ENCODE measurements around the gene TPRN. TPM values are rescaled to one million over a fixed set of nuclear protein-coding genes. Genes with fewer than 3 reads are reported as not detected.

Gene TPRN
- total RNA-seq, 2 donors from 2014 or later, result 134 to 154 TPM

DNA sequence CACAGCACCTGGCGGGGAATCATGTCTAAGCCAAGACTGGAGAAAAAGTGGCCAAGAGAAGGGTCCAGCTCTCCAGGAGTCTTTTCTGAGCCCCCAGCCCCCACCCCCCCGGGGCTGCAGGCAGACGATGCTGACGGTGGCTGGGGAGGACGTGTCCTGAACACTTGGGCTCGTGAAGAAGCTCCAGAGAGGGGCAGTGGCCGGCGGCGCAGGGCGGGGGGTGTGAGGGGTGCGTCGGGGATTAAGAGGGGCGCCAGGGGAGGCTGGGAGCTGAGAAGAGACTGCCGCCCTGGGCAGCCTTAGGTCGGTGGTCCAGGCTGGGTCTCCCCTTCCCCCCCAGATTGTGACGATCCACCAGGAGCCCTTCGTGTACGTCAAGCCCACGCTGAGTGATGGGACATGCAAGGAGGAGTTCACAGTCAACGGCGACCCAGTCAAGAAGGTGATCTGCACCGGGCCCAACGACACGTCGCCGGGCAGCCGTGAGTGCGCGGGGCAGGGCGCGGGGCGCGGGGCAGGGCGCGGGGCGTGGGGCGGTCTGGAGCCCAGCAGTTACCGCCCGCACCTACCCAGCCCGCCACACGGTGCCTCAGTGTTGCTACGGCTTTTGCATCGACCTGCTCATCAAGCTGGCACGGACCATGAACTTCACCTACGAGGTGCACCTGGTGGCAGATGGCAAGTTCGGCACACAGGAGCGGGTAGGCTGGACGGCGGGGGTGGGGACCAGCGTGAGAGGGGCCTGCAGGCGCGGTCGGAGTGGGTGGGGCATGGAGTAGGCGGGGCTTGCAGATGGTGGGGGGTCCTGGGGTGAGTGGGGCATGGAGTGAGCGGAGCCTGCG lies 39.6 kb downstream of the TPRN start:
- intact Hi-C loops (cut with DNase I, micrococcal nuclease), result no loop called here
- ATAC-seq (no peak), DNase-seq (no peak)

GRCh38 chr9:137160054-137160425 lies 40.5 kb downstream of the TPRN start:
- DNase-seq (no peak), ATAC-seq (no peak)
- intact Hi-C loops (cut with DNase I, micrococcal nuclease), result no loop called here

DNA sequence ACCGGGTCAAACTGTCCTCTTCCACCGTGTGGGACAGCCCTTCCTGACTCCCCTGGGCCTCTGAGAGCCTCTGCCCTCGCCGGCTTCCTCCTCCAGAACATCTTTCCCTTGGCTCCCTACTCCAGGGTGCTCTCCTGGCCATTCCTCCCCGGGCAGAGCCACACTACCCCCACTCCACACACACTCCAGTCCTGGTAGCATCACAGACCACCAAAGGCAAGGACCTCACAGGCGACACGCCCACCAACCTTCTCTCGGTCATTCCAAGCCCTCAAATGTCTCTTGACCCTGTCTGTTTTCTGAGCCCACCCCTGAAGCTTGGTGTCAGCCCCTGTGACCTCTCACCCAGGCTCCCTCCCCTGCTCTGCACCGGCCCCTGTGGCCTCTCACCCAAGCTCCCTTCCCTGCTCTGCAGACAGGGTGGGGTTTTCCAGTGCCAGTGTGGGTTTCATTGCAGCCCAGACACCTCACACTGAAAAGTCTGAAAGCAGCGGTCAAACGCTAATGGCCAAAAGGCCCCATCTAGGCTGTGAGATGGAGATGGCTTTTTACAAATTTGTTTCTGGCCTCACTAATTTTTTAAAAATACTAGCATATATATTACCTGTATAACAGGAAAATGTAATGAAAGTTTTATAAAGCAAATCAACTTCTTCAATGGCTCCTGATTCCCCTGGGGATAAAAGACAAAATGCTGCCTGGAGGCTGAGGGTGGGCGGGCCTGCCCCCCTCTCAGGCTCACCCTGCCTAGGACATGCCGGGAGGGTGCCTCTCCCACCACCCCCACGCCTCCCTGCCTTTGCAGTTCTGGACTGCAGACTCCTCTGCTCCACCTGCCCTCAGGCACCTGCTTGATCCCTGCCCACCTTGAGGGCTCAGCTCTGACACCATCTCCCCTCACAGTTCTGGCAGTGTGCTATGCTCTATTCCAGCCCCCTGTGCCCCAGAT lies 41.2 kb downstream of the TPRN start:
- intact Hi-C loops (cut with DNase I, micrococcal nuclease), result no loop called here
- DNase-seq (no peak), ATAC-seq (no peak)

- DNase-seq, result peak in 1 of 2 donors; percentile 42
- intact Hi-C loops (cut with DNase I, micrococcal nuclease), result no loop called here
- ATAC-seq, result no peak
These were observed 41.9 kb downstream of the TPRN start for GRCh38 chr9:137158625-137159024.

DNA sequence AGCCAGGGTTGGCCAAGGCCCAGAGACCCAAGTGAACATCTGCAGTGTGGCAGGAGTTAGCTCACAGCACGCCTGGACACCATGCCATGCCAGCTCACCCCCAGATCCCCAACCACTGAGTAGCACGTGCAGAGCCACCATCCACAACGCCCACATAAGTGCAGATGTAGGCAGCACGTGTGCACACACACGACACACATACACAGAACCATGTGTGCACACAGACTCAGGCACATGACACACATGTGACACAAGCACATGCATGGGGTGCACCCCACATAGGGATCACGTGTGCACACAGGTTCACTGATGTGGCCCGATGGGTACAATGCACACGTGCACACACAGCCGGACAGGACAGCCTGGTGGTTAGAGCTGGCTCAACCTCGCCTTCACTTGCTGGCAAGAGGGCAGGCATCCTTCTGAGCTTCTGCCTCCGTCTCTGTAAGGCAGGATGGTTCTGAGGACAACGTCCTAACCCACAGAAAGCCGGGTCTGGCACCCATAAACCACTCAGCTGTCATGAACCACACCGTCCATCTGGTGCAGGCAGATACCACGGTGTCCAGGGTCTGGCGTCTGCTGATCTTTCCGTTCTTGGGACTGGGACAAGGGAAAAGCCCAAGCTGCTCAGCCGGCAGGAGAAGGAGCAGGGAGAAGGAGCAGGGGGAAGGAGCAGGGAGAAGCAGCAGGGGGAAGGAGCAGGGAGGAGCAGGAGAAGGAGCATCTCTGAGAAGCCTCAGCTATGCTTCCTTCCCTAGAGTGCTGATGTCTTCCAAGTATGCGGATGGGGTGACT lies 42.7 kb downstream of the TPRN start:
- DNase-seq (no peak), ATAC-seq (no peak)
- intact Hi-C loops (cut with DNase I, micrococcal nuclease), result no loop called here

DNA sequence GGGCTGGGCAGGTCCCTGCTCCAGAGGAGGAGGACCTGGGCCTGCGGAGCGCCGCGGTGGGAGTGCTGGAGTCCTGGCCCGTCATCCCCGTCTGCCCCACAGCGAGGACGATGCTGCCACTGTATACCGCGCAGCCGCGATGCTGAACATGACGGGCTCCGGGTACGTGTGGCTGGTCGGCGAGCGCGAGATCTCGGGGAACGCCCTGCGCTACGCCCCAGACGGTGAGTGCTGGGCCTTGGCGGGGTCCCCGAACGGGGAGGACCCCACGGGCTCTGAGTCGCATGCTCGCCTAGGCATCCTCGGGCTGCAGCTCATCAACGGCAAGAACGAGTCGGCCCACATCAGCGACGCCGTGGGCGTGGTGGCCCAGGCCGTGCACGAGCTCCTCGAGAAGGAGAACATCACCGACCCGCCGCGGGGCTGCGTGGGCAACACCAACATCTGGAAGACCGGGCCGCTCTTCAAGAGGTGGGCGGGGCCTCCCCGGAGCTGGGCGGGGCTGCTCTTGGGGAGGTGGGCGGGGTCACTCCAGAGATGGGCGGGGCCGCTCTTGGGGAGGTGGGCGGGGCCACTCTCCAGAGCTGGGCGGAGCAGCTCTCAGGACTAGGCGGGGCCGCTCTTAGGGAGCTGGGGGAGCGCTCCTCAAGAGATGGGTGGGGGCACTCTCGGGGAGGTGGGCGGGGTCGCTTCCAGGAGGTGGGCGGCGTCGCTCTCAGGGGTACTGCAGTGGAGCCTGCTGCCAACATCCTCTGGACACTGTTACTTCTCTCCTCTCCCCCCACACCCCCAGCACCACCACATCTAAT lies 43.8 kb downstream of the TPRN start:
- peak; percentile 70 for ATAC-seq
- DNase-seq, result peak in 1 of 2 donors; percentile 62
- intact Hi-C loops (cut with DNase I, micrococcal nuclease), result no loop called here

DNA sequence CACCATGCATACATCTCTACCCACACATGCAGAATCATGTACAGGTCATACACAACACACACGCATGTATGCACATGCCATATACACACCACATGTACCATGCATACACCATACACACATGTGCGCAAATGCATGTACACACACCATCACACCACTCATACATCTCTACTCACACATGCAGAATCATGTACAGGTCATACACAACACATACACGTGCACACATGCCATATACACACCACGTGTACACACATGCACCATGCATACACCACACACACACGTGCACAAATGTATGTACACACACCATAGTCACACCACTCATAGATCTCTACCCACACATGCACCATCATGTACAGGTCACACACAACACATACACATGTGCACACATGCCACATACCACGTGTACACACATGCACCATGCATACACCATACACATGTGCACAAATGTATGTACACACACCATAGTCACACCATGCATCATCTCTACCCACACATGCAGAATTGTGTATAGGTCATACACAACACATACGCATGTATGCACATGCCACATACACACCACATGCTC lies 47.6 kb downstream of the TPRN start:
- intact Hi-C loops (cut with DNase I, micrococcal nuclease), result no loop called here
- DNase-seq, result no peak
- no peak for ATAC-seq

DNA sequence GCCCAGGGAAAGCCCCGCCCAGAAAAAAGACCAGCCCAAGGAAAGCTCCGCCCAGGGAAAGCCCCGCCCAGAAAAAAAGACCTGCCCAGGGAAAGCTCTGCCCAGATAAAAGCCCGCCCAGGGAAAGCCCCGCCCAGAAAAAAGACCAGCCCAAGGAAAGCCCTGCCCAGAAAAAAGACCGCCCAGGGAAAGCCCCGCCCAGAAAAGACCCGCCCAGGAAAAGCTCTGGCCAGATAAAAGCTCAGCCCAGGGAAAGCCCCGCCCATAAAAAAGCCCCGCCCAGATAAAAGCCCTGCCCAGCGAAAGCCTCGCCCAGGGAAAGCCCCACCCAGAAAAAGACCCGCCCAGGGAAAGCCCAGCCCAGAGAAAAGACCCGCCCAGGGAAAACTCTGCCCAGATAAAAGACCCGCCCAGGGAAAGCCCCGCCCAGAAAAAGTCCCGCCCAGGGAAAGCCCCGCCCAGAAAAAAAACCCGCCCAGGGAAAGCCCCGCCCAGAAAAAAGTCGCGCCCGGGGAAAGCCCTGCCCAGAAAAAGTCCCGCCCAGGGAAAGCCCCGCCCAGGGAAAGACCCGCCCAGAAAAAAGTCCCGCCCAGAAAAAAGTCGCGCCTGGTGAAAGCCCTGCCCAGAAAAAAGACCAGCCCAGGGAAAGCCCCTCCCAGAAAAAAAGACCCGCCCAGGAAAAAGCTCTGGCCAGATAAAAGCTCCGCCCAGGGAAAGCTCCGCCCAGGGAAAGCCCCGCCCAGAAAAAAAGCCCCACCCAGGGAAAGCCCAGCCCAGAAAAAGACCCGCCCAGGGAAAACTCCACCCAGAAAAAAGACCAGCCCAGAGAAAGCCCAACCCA lies 49.7 kb downstream of the TPRN start:
- DNase-seq (peak; percentile 83), ATAC-seq (peak; percentile 74)
- intact Hi-C loops (cut with DNase I, micrococcal nuclease), result no loop called here

DNA sequence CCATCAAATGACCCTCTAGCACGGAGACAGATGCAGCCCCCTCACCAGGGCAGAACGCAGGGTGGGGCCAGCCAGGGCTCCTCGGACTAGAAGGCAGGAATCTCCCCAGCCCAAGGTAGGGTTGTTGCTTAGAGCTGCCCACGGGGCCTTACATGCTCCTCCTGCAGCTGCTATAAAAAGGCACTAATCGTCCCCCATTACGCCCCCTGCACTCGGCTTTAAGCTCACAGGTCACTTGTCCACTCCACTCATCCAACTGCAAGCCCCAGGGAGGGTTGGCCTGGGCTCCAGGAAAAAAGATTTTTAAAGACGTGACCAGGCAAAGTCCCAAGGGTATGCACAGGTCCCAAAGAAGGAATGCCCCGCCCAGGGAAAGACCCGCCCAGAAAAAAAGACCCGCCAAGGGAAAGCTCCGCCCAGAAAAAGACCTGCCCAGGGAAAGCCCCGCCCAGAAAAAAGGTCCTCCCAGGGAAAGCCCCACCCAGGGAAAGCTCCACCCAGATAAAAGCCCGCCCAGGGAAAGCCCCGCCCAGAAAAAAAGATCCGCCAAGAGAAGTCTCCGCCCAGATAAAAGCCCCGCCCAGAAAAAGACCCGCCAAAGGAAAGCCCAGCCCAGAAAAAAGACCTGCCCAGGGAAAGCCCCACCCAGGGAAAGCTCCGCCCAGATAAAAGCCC lies 50.5 kb downstream of the TPRN start:
- peak in 1 of 2 donors; percentile 64 for DNase-seq
- ATAC-seq, result peak; percentile 49
- intact Hi-C loops (cut with DNase I, micrococcal nuclease), result no loop called here

- no peak for DNase-seq
- intact Hi-C loops (cut with DNase I, micrococcal nuclease), result no loop called here
- ATAC-seq, result no peak
These were observed 51.2 kb downstream of the TPRN start for GRCh38 chr9:137149363-137149762.

DNA sequence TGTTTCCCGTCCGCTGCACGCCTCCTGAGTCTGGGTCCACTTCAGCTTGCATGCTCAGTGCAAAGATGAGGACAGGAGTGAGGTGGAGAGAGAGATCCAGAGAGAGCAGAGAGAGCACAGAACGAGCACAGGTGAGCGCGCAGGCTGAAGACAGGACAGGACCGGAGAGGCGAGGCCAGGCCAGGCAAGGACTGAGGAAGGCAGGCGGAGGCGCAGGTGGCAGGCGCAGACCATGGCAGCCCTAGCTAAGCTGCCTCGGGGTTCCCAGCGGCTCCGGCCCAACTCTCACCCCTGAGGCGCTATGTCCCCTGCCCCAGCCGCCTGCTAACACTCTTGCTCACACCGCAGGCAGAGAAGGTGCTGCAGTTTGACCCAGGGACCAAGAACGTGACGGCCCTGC lies 51.9 kb downstream of the TPRN start:
- DNase-seq, result no peak
- intact Hi-C loops (cut with DNase I, micrococcal nuclease), result no loop called here
- no peak for ATAC-seq

DNA sequence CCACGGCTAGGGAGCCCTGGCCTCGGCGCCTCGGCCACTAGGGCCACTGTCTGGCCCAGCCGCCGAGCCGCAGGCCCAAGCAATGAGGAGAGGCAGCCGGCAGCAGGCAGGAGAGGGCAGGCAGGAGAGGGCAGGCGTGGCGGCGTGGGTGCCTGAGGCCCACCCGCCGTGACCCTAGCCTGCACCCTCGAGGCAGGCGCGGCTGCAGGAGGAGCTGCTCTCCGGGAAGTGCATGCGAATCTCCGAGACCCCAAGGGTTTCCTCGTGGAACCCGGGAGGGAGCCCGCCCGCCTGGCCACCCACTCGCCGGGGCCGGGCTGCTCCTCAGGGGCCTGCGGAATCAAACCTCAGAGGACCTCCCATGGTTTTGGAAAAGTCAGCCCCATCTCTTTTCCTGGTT lies 52.3 kb downstream of the TPRN start:
- intact Hi-C loops (cut with DNase I, micrococcal nuclease), result no loop called here
- ATAC-seq (no peak), DNase-seq (no peak)

DNA sequence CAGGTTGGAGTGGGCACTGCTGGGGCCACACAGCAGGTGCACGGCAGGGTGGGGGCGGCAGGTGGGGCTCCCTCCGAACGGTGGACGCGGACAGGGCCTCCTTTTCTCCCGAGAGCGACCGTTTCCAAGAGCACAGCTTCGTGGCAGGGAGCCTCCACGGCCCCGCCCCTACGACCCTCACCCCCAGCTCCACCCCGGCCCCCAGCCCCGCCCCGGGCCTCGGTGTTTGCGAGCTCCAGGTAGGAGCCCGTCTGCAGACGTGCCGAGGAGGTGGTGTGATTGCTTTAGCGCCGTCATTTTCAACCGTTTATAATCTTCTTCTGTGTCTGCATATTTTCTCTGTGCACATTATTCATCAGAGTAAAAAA lies 52.8 kb downstream of the TPRN start:
- DNase-seq (no peak), ATAC-seq (no peak)
- intact Hi-C loops (cut with DNase I, micrococcal nuclease), result no loop called here

DNA sequence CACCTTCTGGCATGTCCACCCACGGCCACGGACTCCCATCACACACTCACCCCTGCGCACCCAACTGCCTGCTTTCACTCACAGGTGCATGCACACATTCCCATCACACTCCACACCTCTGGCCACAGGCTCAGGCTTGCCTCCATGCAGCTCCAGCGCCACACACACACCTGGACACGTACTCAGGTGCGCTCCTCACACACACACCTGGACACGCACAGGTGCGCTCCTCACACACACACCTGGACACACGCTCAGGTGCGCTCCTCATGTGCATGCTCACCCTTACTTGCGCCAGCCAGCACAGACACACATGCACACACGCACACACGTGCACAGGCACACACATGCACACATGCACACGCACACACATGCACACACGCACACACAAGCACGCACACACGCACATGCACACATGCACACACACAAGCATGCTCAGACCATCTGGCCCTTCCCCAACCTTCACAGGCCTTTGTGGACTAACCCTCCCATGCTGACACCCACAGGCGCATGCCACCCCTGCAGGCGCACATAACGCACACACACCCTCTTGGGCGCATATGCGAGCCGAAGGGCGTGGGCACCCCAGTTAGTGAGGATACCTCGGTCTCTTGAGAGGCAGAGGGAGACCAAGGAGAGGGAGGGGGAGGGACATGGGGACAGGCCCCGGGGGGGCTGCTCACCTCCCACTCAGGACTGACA lies 53.3 kb downstream of the TPRN start:
- DNase-seq, result no peak
- no peak for ATAC-seq
- intact Hi-C loops (cut with DNase I, micrococcal nuclease), result no loop called here

DNA sequence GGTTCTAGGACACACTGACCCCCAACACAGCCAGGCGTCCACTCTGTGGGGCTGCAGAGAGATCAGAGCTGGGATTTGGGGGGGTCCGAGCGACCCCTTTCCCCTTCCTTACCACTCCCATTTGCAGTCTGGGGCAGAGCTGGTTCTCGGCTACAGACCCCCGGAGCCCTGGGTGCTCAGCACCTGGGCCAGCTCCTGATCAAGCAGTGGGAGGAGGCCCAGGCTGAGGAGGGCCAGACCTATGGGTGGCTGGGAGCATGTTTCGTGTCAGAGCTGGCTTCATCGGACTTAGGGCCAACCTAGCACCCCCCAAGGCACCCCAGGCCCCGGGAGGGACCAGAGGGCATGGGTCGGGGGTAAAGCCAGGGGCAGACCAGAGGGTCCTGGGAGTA lies 54.0 kb downstream of the TPRN start:
- DNase-seq (no peak), ATAC-seq (no peak)
- intact Hi-C loops (cut with DNase I, micrococcal nuclease), result no loop called here
